NCI-H82 (cell line): ENCODE data around the gene PCDH12.
"Not testable (repeated sequence)": the region's sequence is repeated elsewhere in the genome, so short reads cannot be mapped to it uniquely, and the experiment has no call there.

ENCODE experiments used
- DNase-seq: peaks from one replicate; lab custom pipeline; 2025; lab: John Stamatoyannopoulos, UW

The PCDH12 gene

DNA sequence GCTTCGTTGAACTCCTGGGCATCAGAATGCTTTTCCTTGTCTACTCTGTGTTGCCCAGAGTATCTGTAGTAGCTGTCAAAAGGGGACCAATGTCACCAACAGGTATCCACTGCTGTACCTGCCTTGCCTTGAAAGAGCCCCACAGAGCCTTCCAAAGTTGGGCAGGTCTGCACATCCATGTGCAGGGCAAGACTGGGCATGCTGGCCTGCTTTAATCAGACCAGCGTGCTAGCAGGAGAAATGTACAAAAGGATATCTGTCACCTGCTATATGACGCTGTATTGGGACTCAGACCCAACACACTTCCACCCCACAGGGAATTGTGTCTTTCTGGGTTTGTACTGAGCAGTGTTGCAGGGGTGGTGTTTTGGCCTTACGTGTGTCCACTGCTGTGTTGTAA, 22.5 kb downstream of the PCDH12 start:
- DNase-seq, result no peak

GRCh38 chr5:141934099-141934844, 23.7 kb downstream of the PCDH12 start:
- no peak for DNase-seq

GRCh38 chr5:141933151-141933550, 24.9 kb downstream of the PCDH12 start:
- no peak for DNase-seq

DNA sequence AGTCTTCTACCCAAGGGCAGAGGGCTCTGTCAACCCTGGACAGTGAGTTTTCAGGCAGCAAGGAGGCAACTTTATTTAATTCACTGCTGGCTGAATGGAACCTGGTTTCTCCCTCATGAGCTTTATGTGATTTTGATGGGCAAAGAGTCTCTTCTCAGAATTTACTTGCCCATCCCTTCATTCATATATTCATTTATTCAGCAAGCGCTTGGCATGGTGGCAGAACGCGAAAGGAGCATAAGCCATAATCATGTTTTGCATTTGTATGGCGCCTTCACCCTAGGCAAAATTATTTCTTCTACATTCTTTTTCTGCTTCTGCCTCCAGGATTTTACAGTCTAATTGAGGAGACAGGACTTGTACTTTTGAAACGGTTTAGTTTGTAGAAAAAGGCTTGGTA, 26.3 kb downstream of the PCDH12 start:
- DNase-seq, result no peak

DNA sequence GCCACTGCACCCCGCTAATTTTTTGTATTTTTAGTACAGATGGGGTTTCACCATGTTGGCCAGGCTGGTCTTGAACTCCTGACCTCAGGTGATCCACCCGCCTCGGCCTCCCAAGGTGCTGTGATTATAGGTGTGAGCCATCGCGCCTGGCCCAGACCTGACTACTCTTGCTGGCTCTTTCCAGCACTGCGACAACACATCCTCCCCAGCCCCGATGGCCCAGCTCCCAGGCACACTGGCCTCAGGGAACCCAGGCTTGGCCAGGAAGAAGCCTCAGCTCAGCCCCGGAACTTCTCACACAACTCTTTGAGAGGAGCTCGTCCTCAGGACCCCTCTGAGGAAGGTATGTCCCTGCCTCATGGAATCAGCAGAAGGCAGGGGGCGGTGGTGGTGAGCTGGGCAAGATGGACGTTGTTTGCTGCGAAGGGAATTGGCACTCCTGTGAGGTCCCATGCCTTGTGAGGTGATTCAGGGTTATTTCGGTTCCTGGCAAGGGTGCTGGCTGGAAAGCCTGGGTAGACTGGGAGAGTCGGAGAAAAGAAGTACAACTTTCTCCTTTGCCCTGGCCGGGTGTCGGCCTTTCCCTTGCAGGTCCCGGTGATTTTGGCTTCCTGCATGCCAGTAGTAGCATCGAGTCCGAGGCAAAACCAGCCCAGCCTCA, 28.5 kb downstream of the PCDH12 start:
- no peak for DNase-seq

DNA sequence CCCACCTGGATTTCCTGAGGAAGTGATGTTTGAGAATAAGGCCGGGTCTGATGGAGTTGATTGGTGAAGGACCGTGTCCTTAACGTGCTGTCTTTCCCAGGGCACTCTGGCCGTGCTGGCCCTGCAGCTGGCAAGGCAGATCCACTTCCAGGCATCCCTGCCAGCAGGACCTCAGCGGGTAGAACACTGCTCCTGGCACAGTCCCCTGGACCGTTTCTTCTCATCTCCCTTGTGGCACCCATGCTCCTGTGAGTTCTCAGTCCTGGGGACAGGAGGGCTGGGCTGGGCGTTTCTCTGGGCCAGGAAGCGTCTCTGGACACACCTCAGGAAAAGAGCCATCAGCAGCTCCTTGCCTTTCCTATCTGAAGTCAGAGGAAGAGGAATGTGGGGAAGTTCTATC, 30.0 kb downstream of the PCDH12 start:
- DNase-seq, result no peak

GRCh38 chr5:141926434-141926833, 31.6 kb downstream of the PCDH12 start:
- DNase-seq, result no peak

GRCh38 chr5:141923448-141924313, 34.3 kb downstream of the PCDH12 start, which contains the start of gene DELE1:
Gene DELE1 (plus strand): TSS chr5:141923871. CDS start chr5:141923942, 71 bp downstream.
- peak; percentile 97 for DNase-seq

- DNase-seq, result not testable (repeated sequence)
Measured at GRCh38 chr5:141922827-141923447, 35.1 kb downstream of the PCDH12 start.

GRCh38 chr5:141920771-141921170, 37.2 kb downstream of the PCDH12 start:
- no peak for DNase-seq

DNA sequence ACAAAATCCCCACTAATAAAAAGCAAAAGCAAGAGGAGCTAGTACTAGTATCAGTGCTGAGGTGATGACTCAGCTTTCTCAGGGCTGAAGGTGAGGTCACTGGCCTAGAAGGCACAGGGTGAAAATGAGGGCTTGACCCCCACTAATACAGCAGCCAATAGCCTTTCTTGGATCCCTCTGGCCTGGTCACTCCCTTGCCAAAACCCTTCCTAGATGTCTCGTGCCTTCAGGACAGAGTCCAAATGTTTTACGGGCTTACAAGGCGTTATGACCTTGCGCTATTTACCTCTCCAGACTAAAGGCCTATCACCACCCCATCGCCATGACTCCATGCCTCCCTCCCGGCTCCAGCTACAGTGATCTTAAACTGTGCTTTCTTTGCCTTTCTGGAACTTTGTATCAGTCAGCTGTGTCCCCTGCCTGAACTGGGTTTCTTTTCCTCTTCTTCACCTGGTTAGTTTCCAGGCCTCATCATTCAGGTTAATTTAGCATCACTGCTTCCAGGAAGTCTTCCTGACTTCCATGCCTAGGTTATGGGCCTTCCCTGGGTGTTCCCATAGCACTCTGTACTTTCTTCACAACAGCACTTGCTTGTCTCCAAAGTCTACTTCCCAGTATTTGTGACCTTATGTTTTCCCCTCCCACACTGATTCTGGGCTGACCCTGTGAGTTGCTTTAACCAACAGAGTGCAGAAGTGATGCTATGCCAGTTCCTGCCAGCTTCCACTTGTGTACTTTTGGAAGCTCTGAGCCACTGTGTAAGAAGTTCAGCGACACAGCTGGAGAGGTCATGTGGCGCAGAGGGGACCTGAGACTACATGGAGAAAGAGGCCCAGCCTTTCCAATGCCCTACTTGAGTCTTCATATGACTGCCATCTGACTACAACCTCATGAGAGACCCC, 38.5 kb downstream of the PCDH12 start:
- DNase-seq, result no peak

DNA sequence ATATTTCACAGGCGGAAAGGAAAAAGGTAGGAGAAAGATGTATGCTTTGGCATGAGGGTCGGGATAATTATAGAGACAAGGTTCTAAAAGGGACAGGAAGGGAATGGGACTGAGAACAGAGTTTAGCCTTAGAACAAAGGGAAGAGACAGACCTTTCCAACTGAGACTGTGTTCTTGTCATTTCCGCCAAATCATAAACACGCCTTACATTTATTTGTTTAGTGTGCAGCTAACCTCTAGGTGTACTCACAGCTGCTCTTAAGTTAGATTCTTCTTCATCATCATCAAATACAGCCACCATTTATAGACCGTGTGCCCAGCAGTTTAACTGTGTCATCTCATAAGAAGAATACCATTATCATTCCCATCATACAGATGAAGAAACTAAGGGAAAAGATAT, 40.2 kb downstream of the PCDH12 start:
- DNase-seq, result no peak

GRCh38 chr5:141916522-141916921, 41.5 kb downstream of the PCDH12 start:
- DNase-seq, result no peak

- DNase-seq, result no peak
Measured at GRCh38 chr5:141915881-141916336, 42.1 kb downstream of the PCDH12 start.

DNA sequence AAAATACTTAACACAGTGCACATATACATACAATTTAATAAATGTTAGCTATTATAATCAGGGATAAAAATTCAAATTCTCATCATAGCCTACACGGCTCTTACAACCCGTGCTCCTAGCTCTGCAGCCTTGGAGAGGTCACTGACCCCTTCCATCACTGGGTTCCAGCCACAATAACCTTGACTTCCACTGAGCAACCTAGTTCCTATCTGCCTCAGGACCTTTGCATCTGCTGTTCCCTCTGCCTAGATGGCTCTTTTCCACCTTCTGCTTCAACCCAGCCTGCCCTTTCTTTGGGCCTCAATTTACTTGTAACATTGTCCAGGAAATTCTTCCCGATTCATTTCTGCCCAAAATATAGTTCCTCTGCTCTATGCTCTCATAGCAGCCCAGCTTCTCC, 43.2 kb downstream of the PCDH12 start:
- DNase-seq, result no peak

- peak; percentile 41 for DNase-seq
Measured at GRCh38 chr5:141914199-141914743, 43.7 kb downstream of the PCDH12 start.

DNA sequence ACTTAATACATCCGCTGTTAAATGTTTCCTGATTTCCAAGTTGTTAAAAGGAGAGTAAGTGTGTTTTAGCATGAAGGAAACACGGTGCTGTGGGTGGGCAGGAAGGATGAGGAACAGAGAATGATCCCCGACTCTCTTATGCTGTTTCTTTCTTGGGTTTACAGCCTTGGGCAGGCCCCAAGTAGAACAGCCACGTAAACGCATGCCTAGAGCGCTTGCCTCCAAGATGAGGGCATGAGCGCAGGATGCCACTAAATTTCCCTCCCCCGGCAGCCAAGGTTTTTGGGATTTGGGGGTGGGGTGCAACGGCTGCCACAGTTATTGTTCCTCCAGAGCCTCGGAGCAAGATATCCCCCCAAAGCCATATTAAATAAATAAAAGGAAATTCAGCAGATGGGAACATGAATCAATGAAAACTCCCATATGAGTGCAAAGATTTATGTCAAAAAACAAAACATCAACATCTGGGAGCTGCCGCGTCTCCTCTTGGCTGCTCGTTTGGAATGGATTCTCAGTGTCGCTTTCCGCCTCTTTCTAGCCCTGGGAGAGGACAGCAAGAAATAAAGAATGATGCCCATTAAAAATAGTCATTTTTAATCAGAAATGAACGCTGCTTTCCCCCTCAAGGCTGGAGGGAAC, 44.3 kb downstream of the PCDH12 start:
- no peak for DNase-seq

GRCh38 chr5:141910271-141910673, 47.7 kb downstream of the PCDH12 start:
- no peak for DNase-seq

DNA sequence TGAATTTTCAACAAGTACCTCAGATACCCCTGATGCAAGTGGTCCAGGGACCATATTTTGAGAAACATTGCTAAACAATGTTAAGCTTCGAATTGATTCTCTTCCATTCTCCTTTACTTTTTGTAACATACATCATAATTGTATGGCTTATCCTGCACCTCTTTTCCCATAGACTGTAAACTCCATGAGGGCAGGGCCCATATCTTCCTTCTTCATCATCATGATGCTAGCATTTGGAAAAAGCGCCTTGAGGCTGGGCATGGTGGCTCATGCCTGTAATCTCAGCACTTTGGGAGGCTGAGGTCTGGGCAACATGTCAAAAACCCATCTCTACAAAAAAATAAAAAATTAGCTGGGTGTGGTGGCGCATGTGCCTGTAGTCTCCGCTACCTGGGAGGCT, 48.8 kb downstream of the PCDH12 start:
- DNase-seq, result no peak

- DNase-seq, result no peak
Measured at GRCh38 chr5:141908796-141909195, 49.2 kb downstream of the PCDH12 start.
